ENCODE data around the gene TET3. TPM values are rescaled to one million over a fixed set of nuclear protein-coding genes. Genes with fewer than 3 reads are reported as not detected.
"Not testable (repeated sequence)": the region's sequence is repeated elsewhere in the genome, so short reads cannot be mapped to it uniquely, and the experiment has no call there.

TET3 gene
- total RNA-seq, 3 donors from 2014 or later (not counting 1 experiment from before 2014, with no cell fraction given) = 40.0 to 47.9 (median 45.3) TPM

- H3K36me3 ChIP-seq (ENCODE audit: control insufficient read depth, insufficient read depth, low read length) = peaks cover 31% of the 10 kb centered on the region
- Mint-ChIP-seq H3K27ac (peak overlapping the region in 1 of 2 donors; percentile 62), H3K4me3 (no peak overlapping the region), H3K9me3 (no peaks in the 10 kb centered on the region), H3K36me3 (no peaks in the 10 kb centered on the region), H3K27me3 (ENCODE audit: low read depth in 2 of 2) (no peaks in the 10 kb centered on the region), H3K4me1 (peaks cover 52 to 58% of the 10 kb centered on the region in 2 donors)
- H3K27me3 ChIP-seq (ENCODE audit: control insufficient read depth, insufficient read depth, low read length) = no peaks in the 10 kb centered on the region
- peaks cover 3% of the 10 kb centered on the region for H3K4me1 ChIP-seq (ENCODE audit: control insufficient read depth, insufficient read depth, low read length)
- no peak overlapping the region for H3K27ac ChIP-seq (ENCODE audit: low read length)
- H3K4me3 ChIP-seq (ENCODE audit: low read length) = no peak overlapping the region
- DNase-seq = no peak
- TF ChIP-seq CTCF (IDR thresholded peaks at IDR 0.05) = no peak
- intact Hi-C loops (cut with micrococcal nuclease) = loop anchor here (5.0 kb wide), 1 partner anchor 41 kb away; no protein-coding TSS in a partner anchor
- ATAC-seq = peak in 1 of 3 donors; percentile 50
- no peaks in the 10 kb centered on the region for H3K9me3 ChIP-seq (ENCODE audit: control insufficient read depth, insufficient read depth, low read length)
Observed at GRCh38 chr2:73937899-73938298, 46.8 kb upstream of the TET3 start.

- Mint-ChIP-seq H3K9me3 (no peaks in the 10 kb centered on the region), H3K4me3 (no peak overlapping the region), H3K27ac (no peak overlapping the region), H3K36me3 (no peaks in the 10 kb centered on the region), H3K27me3 (ENCODE audit: low read depth in 2 of 2) (no peaks in the 10 kb centered on the region), H3K4me1 (peaks cover 49 to 51% of the 10 kb centered on the region in 2 donors)
- no peak for TF ChIP-seq CTCF (IDR thresholded peaks at IDR 0.05)
- Histone ChIP-seq H3K4me1 (ENCODE audit: control insufficient read depth, insufficient read depth, low read length) (peaks cover 3% of the 10 kb centered on the region), H3K27ac (ENCODE audit: low read length) (no peak overlapping the region), H3K36me3 (ENCODE audit: control insufficient read depth, insufficient read depth, low read length) (peaks cover 26% of the 10 kb centered on the region), H3K27me3 (ENCODE audit: control insufficient read depth, insufficient read depth, low read length) (no peaks in the 10 kb centered on the region), H3K9me3 (ENCODE audit: control insufficient read depth, insufficient read depth, low read length) (no peaks in the 10 kb centered on the region), H3K4me3 (ENCODE audit: low read length) (no peak overlapping the region)
- WGBS (ENCODE audit: insufficient coverage) = 79% methylated on average over 5 of the region's 5 CpGs
- DNase-seq = peak in 1 of 2 donors; percentile 21
- intact Hi-C loops (cut with micrococcal nuclease) = loop anchor here (5.0 kb wide), 1 partner anchor 42 kb away; no protein-coding TSS in a partner anchor
- ATAC-seq = peak in 1 of 3 donors; percentile 7
Observed at GRCh38 chr2:73938718-73939352, 45.9 kb upstream of the TET3 start.

- peaks cover 3% of the 10 kb centered on the region for H3K4me1 ChIP-seq (ENCODE audit: control insufficient read depth, insufficient read depth, low read length)
- peaks cover 20% of the 10 kb centered on the region for H3K36me3 ChIP-seq (ENCODE audit: control insufficient read depth, insufficient read depth, low read length)
- H3K4me3 Mint-ChIP-seq = no peak overlapping the region
- H3K27ac Mint-ChIP-seq = peak overlapping the region; percentile 19 to 23
- intact Hi-C loops (cut with micrococcal nuclease) = loop anchor here (5.0 kb wide), 1 partner anchor 42 kb away; no protein-coding TSS in a partner anchor
- H3K27ac ChIP-seq (ENCODE audit: low read length) = no peak overlapping the region
- H3K4me3 ChIP-seq (ENCODE audit: low read length) = no peak overlapping the region
- 89% methylated on average over 2 of the region's 2 CpGs for WGBS (ENCODE audit: insufficient coverage)
- peaks cover 51% of the 10 kb centered on the region in 2 donors for H3K4me1 Mint-ChIP-seq
- no peaks in the 10 kb centered on the region for H3K36me3 Mint-ChIP-seq
- no peaks in the 10 kb centered on the region for H3K9me3 Mint-ChIP-seq
- H3K27me3 Mint-ChIP-seq (ENCODE audit: low read depth in 2 of 2) = no peaks in the 10 kb centered on the region
- DNase-seq (peak in 1 of 2 donors; percentile 64), ATAC-seq (peak in 2 of 3 donors; percentile 50 to 60)
- no peaks in the 10 kb centered on the region for H3K9me3 ChIP-seq (ENCODE audit: control insufficient read depth, insufficient read depth, low read length)
- no peak for TF ChIP-seq CTCF (IDR thresholded peaks at IDR 0.05)
- no peaks in the 10 kb centered on the region for H3K27me3 ChIP-seq (ENCODE audit: control insufficient read depth, insufficient read depth, low read length)
Observed at GRCh38 chr2:73939419-73939818, 45.3 kb upstream of the TET3 start.

- DNase-seq; H3K27me3 Mint-ChIP-seq (ENCODE audit: low read depth in 2 of 2); intact Hi-C loops (cut with micrococcal nuclease); H3K9me3 Mint-ChIP-seq; H3K4me3 Mint-ChIP-seq; H3K27ac ChIP-seq (ENCODE audit: low read length); H3K9me3 ChIP-seq (ENCODE audit: control insufficient read depth, insufficient read depth, low read length); H3K4me3 ChIP-seq (ENCODE audit: low read length); H3K4me1 ChIP-seq (ENCODE audit: control insufficient read depth, insufficient read depth, low read length); ATAC-seq; H3K36me3 Mint-ChIP-seq; H3K27me3 ChIP-seq (ENCODE audit: control insufficient read depth, insufficient read depth, low read length): not testable (repeated sequence)
- Mint-ChIP-seq H3K27ac (peak overlapping the region; percentile 19 to 23), H3K4me1 (peaks cover 57% of the 10 kb centered on the region in 2 donors)
- H3K36me3 ChIP-seq (ENCODE audit: control insufficient read depth, insufficient read depth, low read length) = peaks cover 24% of the 10 kb centered on the region
- 100% methylated on average over 1 of the region's 1 CpG for WGBS (ENCODE audit: insufficient coverage)
Observed at GRCh38 chr2:73940066-73940465, 44.6 kb upstream of the TET3 start.

All from natural killer cell (primary cell).